GM19324 (cell line): ENCODE data around the gene FARS2.

Experiments
- ATAC-seq: cut with Tn5 transposase; IDR thresholded peaks from one replicate; pipeline ENCODE4 v1.9.1; 2021; ENCODE audit warnings: mild to moderate bottlenecking, moderate library complexity; ENCODE audit not compliant: unreplicated experiment, low FRiP score

The FARS2 gene

GRCh38 chr6:5260661-5261544 lies at the start of gene FARS2, which contains the start of gene LYRM4:
FARS2 (plus strand) TSS chr6:5261513.
LYRM4 (minus strand) TSS chr6:5260950; CDS start chr6:5260733, 217 bp downstream.
- peak; percentile 85 for ATAC-seq

GRCh38 chr6:5213836-5214235 lies 47.5 kb upstream of the FARS2 start:
- no peak for ATAC-seq

- ATAC-seq = no peak
Measured at GRCh38 chr6:5214570-5215052, 46.7 kb upstream of the FARS2 start.

GRCh38 chr6:5215159-5215558 lies 46.2 kb upstream of the FARS2 start:
- ATAC-seq = no peak

- ATAC-seq = no peak
Measured at GRCh38 chr6:5215799-5216198, 45.5 kb upstream of the FARS2 start.

- no peak for ATAC-seq
Measured at GRCh38 chr6:5217356-5217755, 44.0 kb upstream of the FARS2 start.

GRCh38 chr6:5219011-5219691 lies 42.2 kb upstream of the FARS2 start:
- no peak for ATAC-seq

- no peak for ATAC-seq
Measured at GRCh38 chr6:5220443-5220842, 40.9 kb upstream of the FARS2 start.

GRCh38 chr6:5223309-5223708 lies 38.0 kb upstream of the FARS2 start:
- ATAC-seq = no peak

GRCh38 chr6:5229356-5229755 lies 32.0 kb upstream of the FARS2 start:
- ATAC-seq = no peak

GRCh38 chr6:5230081-5230480 lies 31.2 kb upstream of the FARS2 start:
- no peak for ATAC-seq

GRCh38 chr6:5231289-5231688 lies 30.0 kb upstream of the FARS2 start:
- no peak for ATAC-seq

- ATAC-seq = no peak
Measured at GRCh38 chr6:5234874-5235273, 26.4 kb upstream of the FARS2 start.

- no peak for ATAC-seq
Measured at GRCh38 chr6:5235830-5236229, 25.5 kb upstream of the FARS2 start.

GRCh38 chr6:5237805-5238204 lies 23.5 kb upstream of the FARS2 start:
- no peak for ATAC-seq

GRCh38 chr6:5238336-5238735 lies 23.0 kb upstream of the FARS2 start:
- no peak for ATAC-seq

GRCh38 chr6:5241252-5241651 lies 20.1 kb upstream of the FARS2 start:
- no peak for ATAC-seq

GRCh38 chr6:5243069-5243468 lies 18.2 kb upstream of the FARS2 start:
- ATAC-seq = no peak

- ATAC-seq = no peak
Measured at GRCh38 chr6:5246141-5247097, 14.9 kb upstream of the FARS2 start.

GRCh38 chr6:5247201-5247600 lies 14.1 kb upstream of the FARS2 start:
- ATAC-seq = no peak
